Stimulated activated CD4-positive, alpha-beta T cell treated with anti-CD3 and anti-CD28 coated beads, Interleukin-1b, Interleukin-23, amount 100 ng/mL, for 24 hours (primary cell): Measurements from ENCODE around the gene FAM53B.

Experiments used
- DNase-seq, 4 experiments: peaks; one replicate each; pipeline ENCODE4 v3.0.0-alpha.2; 2020; ENCODE audit warnings: low read depth in 4 of 4, low spot score in 1 of 4

The FAM53B gene

DNA sequence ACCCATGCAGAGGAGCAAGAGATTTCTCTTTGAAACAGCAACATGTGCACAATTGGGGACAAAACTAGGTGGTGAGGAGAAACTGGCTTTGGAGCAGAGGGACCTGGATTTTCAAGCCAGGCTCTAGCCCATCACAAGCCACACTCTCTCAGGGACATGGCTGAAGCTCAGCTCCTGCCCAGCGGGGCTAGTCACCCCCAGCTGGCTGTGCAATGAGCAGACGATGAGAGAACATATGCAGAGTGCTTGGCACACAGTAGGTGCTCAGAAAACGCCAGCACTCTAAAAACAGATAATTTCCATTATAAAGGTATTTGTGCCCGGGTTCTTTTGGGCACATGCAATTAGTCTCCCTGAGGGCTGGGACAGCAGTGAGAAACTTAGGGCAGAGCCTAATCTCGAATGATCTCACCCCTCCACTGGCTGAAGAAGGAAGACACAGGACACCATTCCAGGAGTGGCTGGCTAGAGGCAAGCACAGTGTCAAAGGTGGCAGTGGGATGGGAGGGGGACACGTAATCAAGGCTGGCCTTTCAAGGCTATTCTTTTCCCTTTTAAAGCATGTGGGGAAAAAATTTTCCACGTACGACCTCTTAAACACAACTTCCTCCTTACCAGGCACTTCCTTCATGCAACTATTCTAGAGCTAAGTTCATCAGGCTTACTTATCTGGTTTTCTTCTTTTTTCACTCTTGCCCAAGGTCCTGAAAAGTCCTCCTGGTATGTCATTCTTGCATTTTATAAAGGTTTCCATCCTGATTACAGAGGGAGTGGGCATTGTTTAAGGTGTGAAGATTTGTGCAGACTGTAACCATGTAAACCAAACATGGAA is 15.1 kb downstream of the FAM53B start:
- no peak for DNase-seq

DNA sequence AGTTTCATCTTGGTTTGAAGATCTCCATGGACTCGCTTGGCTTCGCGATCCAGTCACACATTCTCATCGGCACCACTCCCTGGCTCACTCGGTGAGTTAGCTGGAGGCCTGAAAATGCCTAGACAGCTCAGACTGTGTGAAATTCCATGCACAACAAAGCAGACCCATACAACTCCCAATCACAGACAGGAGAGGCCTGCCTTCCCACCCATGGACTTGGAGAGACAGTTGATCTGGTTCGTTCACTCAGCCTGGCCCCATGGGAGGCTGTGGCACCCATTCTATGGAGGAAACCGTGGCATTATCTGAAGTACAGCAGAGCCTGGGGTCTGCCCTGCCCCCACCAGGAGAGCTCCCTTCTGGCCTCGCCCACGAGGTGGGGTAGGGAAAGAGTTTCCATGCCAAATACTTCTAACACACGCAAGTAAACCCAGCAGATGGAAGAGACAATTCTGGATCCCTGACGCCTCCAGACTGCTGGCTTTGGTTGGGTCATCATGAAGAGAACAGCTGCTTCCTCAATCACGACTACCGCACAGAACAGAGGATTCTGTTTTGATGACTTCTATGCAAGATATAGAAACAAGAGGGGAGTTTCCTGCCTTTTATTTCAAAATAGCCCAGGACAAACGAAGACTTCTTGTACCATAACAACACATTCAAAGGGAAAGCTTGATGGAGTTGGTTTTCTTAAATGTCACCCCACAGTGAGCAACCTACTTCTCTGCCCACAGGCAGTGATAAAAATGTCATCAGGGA is 15.9 kb downstream of the FAM53B start:
- no peak for DNase-seq

DNA sequence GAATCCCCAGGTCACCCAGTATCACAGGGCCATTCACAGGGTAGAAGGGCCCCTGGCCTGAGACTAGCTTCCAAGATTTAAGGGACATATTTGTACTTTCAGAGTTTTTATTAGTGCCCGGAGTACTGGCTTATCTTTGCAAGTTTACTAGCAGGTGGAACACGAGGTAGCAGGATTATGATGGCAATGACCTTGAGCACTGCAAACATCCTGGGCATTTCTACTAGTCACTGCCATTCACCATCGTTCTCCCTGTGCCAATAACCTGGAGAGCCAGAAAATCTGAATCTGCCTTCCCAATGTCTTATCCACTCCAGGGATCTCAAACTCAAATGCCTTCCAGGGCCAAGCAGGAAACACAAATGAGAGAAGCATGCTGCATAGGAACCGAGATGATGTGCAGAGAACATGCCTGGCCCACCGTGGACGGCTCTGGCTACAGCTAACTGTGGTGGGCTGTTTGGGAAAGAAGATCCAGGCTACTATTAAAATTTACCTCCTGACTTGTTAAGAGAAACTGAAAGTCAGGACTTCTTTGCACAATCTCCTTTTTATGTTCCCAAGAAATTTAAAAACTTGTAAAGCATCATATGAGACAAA is 16.7 kb downstream of the FAM53B start:
- no peak for DNase-seq

DNA sequence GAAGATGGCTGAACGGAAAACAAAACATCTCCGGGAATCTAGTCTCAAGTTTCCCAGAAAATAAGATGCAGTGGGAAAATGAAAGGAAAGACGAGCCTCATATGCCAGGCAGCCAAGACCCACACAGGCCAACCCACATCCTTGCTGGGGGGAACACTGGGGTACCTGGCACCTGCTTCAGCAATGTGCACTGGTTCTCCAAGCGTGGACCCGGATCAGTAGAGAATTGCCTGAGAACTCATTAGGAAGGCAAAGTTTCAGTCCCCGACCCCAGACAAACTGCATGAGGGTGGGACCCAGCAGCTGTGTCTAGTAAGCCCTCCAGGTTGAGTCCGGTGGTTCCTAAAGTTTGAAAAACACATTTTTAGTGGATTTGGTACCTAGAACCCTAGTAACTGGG is 18.4 kb downstream of the FAM53B start:
- DNase-seq = no peak

DNA sequence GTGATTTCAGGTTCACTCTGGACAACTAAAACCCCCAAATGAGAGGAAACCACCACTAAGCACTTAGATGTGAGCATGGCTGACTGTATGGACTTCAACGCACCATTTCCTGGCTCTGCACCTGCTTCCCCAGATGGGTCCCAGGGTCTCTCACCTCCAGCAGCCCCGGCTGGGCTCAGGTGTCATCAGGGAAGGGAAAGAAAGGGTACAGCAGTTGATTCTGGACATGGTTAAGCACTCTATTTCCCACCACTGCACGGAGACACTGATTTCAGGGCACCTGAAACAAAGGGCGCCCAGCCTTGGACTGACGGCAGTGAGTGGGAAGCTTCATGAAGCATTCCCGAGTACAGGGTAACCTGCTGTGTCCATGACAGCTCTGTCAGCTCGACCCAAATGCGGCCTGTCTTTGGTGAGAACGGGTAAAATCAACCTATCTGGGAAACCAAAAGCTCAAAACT is 19.0 kb downstream of the FAM53B start:
- DNase-seq = no peak

DNA sequence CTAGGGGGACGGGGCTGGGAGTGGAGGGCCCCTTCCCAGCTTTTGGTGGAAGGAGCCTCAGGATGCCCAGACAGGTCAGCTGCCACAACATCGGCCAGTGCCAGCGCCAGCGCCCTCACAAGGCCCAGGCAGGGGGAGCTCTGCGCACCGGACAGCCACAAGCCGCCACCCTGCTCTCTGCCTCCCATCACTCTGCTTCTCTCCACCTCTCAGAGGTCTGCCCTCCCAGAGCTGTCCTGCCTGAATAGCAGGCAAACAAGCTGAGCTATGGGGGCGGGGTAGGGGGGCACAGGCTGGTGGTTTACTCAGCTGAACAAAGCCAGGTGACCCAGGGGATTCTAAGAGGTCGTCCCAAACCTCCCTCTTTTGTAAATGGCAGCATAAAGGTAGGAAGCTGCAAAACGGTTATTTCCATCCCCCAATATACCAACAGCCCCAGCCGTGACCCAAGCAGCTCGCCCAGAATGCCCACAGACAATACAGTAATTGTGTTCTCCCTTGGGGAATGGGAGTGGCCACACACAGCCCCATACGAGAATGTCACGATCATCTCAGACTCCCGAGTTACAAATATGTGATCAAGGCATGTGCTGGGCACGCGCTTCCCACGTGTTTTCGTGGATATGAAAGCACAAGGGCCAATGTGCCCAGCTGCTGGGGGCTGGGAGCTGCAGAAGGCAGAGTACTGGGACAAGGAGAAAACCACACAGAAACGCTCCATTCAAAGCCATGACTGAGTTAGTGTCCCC is 19.7 kb downstream of the FAM53B start:
- DNase-seq = no peak

DNA sequence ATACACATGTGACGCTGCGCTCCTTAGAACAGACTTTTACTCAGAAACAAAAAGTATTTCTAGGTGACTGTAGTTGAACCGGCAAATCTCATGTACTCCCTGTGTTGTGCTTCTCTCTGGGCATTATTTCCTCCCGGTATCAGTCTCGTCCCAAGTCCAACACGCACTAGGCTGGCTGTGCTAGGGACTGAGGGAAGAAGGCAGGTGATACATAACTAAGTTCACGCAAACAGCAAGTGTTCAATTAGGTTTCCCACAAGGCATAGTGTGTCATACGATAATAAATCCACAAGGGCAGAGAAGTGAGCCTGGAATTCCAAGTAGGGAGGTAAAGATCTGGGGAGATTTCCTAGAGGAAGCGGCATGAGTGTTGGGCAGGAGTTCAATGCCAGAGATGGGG is 20.4 kb downstream of the FAM53B start:
- DNase-seq = no peak

DNA sequence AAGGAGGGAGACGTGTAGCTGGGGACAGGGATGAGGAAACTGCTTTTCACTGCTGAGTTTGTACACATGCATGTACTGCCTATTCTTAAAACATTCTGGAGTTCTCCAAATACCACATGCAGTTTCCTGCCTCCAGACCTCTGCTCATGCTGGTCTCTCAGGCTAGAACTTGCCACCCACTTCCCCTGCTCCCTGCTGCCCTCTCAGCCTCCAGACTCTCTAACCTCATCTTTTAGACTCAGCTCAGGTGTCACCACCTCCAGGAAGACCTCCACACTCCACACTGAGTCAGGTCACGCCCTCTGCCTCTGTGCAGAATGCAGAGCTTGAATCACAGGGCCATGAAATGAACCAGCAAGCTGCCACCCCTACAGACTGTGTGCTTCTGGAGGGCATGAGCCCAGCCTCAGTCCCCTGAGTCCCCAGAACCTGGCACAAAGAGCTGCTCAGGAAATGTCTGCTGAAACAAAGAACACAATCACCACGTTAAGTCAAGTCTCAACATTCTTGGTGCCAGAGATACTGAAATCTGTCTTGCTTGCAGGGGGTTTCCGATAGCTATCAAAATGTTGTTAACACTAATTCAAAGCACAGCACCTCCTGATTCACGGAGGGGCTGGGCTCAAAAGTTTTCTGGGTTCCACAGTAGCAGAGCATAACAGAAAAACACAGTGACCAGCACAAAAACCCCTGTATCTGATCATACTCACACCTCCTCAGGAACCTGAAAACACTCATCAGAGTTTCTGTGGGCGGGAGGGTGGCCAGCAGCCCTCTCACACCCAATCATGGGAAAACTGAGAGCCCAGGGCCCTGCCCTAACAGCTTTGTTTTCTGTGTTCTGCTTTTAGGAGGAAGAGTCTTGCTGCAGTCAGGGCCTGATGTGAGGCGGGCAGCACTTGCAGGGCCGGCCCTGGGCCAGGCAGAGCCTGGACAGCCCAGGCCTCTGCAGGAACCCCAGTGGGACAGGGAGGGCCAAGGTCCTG is 21.1 kb downstream of the FAM53B start:
- DNase-seq = no peak

DNA sequence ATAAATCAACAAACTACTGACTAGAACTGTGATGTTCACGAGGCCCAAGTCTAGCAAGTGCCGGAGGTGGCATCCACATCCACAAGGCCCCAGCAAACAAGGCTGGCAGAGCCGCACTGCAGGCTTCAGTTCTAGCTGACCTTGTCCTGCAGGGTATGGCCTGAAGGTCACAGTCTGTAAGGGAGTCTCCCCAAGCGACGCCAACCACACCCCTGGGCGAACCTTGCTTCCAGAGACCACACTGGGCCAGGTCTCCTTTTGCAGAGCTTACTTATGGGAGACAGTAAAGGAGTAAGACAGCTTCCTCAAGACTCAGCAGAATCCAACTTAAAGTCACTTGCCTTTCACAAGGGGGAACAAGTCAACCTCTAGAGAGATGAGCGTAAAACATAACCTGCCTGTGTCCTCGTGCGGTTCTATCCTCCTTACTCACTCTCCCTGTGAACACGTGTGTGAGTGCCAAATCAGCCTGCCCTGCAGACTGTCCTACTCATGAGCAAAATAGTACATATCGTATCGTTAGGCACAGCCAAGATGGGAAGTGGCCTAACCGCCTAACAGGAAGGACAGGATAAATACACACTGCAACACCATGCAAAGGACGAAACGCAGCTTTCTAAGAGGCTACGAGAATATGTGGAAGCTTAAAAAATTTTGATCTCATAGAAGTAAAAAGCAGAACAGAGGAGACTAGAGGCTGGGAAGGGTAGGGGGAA is 22.7 kb downstream of the FAM53B start:
- no peak for DNase-seq

DNA sequence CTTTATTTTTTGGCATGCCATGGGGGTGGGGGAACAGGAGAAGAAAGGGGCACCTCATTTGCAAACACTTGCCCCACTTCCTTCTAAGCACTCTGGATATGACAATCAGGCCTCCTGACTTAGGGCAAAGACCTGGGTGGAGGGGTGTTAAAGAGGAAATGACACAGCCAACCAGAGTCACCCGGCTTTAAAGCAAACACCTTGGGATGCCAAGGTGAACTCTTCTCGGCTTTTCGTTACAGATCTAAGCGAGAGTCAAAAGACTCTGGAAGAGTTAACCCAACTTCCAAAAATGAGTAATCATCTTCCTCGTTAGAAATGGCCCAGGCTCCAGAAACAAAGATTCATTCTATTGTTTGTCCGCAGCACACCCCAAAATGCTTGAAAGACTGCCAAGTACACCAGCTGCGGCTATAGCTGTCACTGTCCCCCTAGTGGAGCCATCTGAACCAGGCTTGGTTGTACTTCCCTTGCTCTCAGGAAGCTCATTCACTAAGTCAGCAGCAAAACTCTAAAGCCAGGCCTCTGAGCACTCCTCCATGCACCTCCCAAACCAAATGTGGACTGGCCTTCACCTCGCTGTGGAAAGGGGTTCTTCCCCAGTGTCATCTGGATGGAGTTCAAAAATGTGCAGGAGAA is 24.8 kb downstream of the FAM53B start:
- no peak for DNase-seq

DNA sequence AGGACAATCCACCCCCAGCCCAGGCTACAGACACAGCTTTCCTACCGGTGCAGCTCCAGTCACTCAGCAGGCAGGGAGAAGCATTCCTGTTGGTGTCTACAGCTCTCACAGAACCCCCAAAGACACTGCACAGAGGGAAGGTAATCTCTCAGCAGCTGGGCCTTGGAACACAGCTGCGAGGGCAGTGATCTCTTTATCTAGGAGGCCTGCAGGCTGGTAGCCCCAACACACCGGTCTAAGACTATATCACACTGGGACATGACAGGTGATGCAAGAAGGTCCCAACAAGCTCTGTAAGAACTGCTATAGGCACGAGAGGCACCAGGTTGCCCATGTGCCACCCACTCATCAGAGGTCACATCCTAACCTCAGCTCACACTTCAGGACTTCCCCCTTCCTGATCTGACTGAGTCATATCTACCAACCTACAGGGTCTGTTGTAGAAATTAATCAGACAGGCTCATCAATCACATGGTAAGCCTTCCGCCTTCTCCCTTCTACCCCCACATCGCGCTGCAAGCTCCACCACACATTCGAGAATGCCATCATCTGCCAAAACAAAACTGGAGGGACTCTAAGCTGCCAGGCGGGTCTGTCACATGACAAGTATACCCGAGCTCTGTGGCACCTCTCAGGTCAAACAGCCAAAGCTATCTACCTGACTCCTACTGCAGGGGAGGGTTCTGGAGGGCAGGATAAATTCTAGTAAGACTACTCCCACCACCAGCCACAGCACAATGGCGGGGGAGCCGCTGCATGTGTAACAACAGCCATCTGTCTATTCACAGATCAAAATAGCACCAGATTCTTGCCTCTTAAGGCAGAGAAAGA is 26.1 kb downstream of the FAM53B start:
- peak in 2 of 4 experiments; percentile 49 to 70 for DNase-seq

DNA sequence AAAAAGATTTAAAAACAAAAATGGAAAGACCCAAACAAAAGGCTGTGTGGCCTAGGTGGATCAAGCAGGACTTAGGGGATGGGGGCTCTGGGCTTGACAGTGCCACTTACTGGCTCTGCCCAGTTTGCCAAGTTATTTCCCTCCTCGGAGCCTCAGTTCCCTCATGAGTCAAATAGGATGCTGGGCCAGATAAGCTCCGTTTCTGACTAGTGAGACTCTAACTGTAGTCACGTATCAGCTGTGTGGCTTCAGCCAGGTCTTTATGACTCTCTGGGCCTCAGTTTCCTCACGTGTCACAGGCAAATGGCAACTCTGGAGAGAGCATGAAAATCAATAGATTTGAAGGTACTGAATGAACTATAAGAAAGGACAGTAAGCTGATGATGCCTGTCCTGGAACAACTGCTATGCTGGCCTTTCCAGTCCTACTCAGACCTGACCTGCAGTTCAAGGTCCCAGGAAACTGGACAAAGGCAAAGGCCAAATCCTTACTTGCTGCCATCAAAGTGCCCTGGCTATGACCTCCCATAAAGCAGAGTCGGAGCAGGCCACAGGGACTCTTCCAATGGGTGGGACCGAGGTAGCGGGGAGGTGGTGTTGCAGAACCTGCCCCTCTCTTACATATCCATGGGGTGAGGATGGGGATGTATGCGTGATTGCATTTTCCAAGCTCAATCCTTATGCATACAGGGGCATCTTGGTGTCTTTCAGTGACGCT is 27.0 kb downstream of the FAM53B start:
- DNase-seq = no peak

DNA sequence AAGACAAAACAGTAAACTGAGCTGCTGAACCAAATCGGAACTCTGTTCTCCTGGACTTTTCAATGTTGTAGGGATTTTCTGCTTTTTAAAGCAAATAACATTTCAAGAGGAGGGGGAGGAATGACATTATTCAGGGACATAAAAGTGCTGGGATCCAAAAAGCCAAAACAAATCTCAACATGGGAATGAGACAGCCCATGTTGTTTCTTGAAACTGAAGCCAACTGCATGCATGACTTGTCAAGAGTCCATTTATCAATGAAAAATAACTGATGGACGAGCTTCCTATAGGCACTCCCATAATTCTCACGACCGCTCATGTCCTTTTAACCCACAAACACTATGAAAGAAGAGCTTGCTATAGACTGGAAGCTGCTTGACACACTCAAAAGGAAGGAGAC is 27.8 kb downstream of the FAM53B start:
- DNase-seq = no peak

DNA sequence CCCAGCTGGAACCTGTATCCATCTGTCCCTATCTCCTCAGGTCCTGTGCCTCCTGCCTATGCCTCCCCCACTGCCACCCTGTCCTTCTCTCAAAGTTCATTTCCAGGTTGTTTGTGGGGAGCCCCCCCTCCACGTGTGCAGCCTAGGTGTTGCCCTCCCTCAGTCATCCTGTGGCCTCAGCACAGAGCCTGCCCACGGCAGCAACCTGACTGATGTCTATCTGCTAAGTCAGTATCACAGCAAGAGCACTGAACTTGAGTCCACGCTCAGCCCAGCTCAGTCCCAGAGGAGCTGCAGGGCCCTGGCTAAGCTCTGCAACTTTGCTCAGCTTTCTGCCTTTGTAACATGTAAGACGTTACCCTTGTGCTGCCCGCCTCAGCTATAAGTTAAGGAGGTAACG is 28.7 kb downstream of the FAM53B start:
- no peak for DNase-seq

DNA sequence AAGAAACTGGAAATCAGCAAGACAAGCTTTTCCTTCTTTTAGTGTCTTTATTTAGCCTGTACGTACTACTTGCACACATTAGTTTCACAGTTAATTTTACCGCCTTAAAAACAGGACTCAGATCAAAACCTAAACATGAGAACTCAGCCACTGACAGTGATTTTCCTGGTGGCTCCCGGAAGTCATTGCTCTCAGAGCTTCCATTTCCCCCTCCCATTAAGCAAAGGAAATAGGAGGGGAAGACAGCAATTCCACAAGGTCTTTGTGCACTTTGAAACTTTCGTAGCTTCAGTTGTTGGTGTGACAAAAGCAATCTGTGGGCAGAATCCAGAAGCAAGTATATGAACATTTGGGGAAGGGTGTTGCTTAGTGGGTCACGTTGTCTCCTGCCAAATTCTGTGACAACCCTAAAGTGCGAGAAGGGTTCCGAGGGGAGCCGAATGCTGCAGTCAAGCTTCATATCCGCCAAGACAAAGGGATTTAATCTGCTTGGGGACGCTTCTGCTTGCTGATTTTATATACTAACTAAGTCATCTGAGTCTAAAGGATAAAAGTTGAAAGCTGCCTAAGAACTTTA is 30.4 kb downstream of the FAM53B start:
- DNase-seq = no peak

DNA sequence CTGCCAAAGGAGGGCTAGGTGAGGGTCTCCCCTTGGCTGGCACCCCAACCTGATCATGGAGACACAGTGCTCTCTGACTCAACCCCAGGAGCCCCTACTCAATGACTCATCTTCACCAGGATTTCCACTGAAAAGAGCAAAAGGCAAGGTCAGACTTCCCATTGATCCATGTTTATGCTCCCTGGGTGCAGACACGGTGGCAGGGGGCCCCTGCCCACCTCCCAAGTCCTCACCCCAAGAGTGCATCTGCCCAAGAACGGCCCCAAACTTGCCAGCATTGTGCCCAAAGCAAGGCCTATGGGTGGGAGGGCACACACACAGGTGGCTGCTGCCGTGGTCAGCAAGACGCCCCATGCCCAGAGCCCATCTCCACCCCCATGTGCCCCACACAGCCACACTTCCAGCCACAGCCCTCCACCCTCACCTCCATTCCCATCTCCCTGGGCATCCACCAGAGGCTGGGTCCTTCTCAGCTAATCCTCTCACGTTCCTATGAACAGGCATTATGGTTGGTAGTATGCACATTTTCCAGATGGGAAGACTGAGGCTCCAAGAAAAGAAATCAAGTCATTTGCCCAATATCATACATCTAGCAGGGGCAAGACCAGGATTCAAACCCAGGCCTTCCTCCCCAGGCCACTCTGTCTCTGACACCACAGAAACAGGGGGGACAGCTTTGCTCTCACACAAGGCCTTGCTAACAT is 31.3 kb downstream of the FAM53B start:
- no peak for DNase-seq

DNA sequence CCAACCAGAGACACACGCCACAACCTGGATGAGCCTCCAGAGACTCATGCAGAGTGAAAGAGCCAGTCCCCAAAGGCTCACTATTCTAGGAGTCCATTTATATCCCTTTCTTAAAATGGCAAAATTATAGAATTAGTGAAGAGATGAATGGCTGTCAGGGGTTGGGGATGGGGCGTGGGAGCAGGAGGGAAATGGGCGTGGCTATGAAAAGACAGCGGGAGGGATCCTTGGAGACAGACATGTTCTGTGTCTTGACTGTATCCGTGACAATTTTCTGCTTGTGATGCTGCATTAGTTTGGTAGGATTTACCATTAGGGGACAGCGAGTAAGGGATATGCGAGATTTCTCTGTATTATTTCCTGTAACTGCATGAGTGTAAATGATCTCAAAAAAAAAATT is 33.0 kb downstream of the FAM53B start:
- DNase-seq = no peak
